GM11168 (cell line): Measurements from ENCODE around the gene FOXF1.

Experiments
- in situ Hi-C: fragments of 300-500 bp; cut with MboI; formaldehyde crosslinking; loops from one replicate; pipeline ENCODE4 v1.12.0; 2022; ENCODE audit warnings: low sequenced_read_pairs; ENCODE audit not compliant: unreplicated experiment

FOXF1 gene

GRCh38 chr16:86549076-86549892 lies 39.0 kb downstream of the FOXF1 start:
- in situ Hi-C loops, result no loop called here

- in situ Hi-C loops, result loop anchor here (25.0 kb wide), 1 partner anchor 737 kb away; no protein-coding TSS in a partner anchor
Observed at GRCh38 chr16:86549893-86550190, 39.5 kb downstream of the FOXF1 start.

GRCh38 chr16:86550281-86550680 lies 40.0 kb downstream of the FOXF1 start:
- in situ Hi-C loops, result loop anchor here (25.0 kb wide), 1 partner anchor 737 kb away; no protein-coding TSS in a partner anchor

GRCh38 chr16:86553356-86553755 lies 43.0 kb downstream of the FOXF1 start:
- in situ Hi-C loops, result loop anchor here (25.0 kb wide), 1 partner anchor 734 kb away; no protein-coding TSS in a partner anchor

- in situ Hi-C loops, result loop anchor here (25.0 kb wide), 1 partner anchor 733 kb away; no protein-coding TSS in a partner anchor
Observed at GRCh38 chr16:86554599-86554916, 44.2 kb downstream of the FOXF1 start.

GRCh38 chr16:86554917-86555703 lies 44.8 kb downstream of the FOXF1 start, which contains the start of gene MTHFSD:
Gene MTHFSD (minus strand): TSS chr16:86555235. CDS start chr16:86555184, 51 bp downstream.
- in situ Hi-C loops, result loop anchor here (25.0 kb wide), 1 partner anchor 732 kb away; no protein-coding TSS in a partner anchor

GRCh38 chr16:86555704-86556075 lies 45.4 kb downstream of the FOXF1 start:
- in situ Hi-C loops, result loop anchor here (25.0 kb wide), 1 partner anchor 732 kb away; no protein-coding TSS in a partner anchor

- in situ Hi-C loops, result loop anchor here (25.0 kb wide), 1 partner anchor 731 kb away; no protein-coding TSS in a partner anchor
Observed at GRCh38 chr16:86556576-86556975, 46.2 kb downstream of the FOXF1 start.

- in situ Hi-C loops, result loop anchor here (25.0 kb wide), 1 partner anchor 730 kb away; no protein-coding TSS in a partner anchor
Observed at GRCh38 chr16:86557587-86557986, 47.3 kb downstream of the FOXF1 start.

- in situ Hi-C loops, result loop anchor here (25.0 kb wide), 1 partner anchor 729 kb away; no protein-coding TSS in a partner anchor
Observed at GRCh38 chr16:86558355-86559193, 48.2 kb downstream of the FOXF1 start.

- in situ Hi-C loops, result loop anchor here (10.0 to 25.0 kb wide), 2 partner anchors 515 to 727 kb away; no protein-coding TSS in a partner anchor
Observed at GRCh38 chr16:86559802-86560305, 49.5 kb downstream of the FOXF1 start.

- in situ Hi-C loops, result loop anchor here (10.0 to 25.0 kb wide), 2 partner anchors 512 to 725 kb away; no protein-coding TSS in a partner anchor
Observed at GRCh38 chr16:86562356-86562755, 52.0 kb downstream of the FOXF1 start.

GRCh38 chr16:86563469-86564345 lies 53.4 kb downstream of the FOXF1 start:
- in situ Hi-C loops, result loop anchor here (10.0 to 25.0 kb wide), 2 partner anchors 511 to 724 kb away; no protein-coding TSS in a partner anchor
